ENCODE measurements around the gene KIF25. TPM values are rescaled to one million over a fixed set of nuclear protein-coding genes. Genes with fewer than 3 reads are reported as not detected.

The KIF25 gene
- total RNA-seq, 4 donors from 2014 or later: 0.16 to 1.0 TPM; not detected in 2

GRCh38 chr6:168029459-168030217, 32.2 kb downstream of the KIF25 start:
- H3K27ac ChIP-seq: peak overlapping the region in 3 of 4 donors; percentile 70 to 78 (median 78)
- H3K4me3 ChIP-seq: no peak overlapping the region
- no peaks in the 10 kb centered on the region for H3K27me3 ChIP-seq
- TF ChIP-seq POLR2A (IDR thresholded peaks at IDR 0.05) (no peak), CTCF (IDR thresholded peaks at IDR 0.05 in 4 of 5, conservative IDR thresholded peaks at IDR 0.05 in 1 of 5) (no peak)
- no peaks in the 10 kb centered on the region for H3K9me3 ChIP-seq
- intact Hi-C loops (cut with DNase I; ENCODE audit: low total_unique reads): no loop called here
- in situ Hi-C loops (cut with MboI; ENCODE audit: low sequenced_read_pairs in 4 of 4): no loop called here
- ATAC-seq: peak in 1 of 2 donors; percentile 29
- H3K36me3 ChIP-seq: no peaks in the 10 kb centered on the region
- peaks cover 0 to 18% of the 10 kb centered on the region in 2 donors for H3K4me1 ChIP-seq
- DNase-seq: no peak

GRCh38 chr6:168030218-168030746, 32.8 kb downstream of the KIF25 start:
- Histone ChIP-seq H3K4me3 (no peak overlapping the region), H3K27me3 (no peaks in the 10 kb centered on the region), H3K27ac (peak overlapping the region; percentile 12 to 78 (median 74)), H3K9me3 (no peaks in the 10 kb centered on the region), H3K4me1 (peaks cover 0 to 18% of the 10 kb centered on the region in 2 donors), H3K36me3 (no peaks in the 10 kb centered on the region)
- in situ Hi-C loops (cut with MboI; ENCODE audit: low sequenced_read_pairs in 4 of 4): no loop called here
- DNase-seq: no peak
- no peak for TF ChIP-seq POLR2A (IDR thresholded peaks at IDR 0.05)
- no peak for TF ChIP-seq CTCF (IDR thresholded peaks at IDR 0.05 in 4 of 5, conservative IDR thresholded peaks at IDR 0.05 in 1 of 5)
- intact Hi-C loops (cut with DNase I; ENCODE audit: low total_unique reads): no loop called here
- ATAC-seq: no peak

GRCh38 chr6:168030908-168031307, 33.4 kb downstream of the KIF25 start:
- intact Hi-C loops (cut with DNase I; ENCODE audit: low total_unique reads) (no loop called here), in situ Hi-C loops (cut with MboI; ENCODE audit: low sequenced_read_pairs in 4 of 4) (no loop called here)
- Histone ChIP-seq H3K4me3 (no peak overlapping the region), H3K27me3 (no peaks in the 10 kb centered on the region), H3K36me3 (no peaks in the 10 kb centered on the region), H3K4me1 (peaks cover 0 to 18% of the 10 kb centered on the region in 2 donors), H3K9me3 (no peaks in the 10 kb centered on the region), H3K27ac (peak overlapping the region; percentile 12 to 78 (median 74))
- TF ChIP-seq POLR2A (IDR thresholded peaks at IDR 0.05) (no peak), CTCF (IDR thresholded peaks at IDR 0.05 in 4 of 5, conservative IDR thresholded peaks at IDR 0.05 in 1 of 5) (no peak)
- ATAC-seq: no peak
- DNase-seq: no peak

- ATAC-seq: peak in 1 of 2 donors; percentile 17
- peak overlapping the region; percentile 57 to 78 (median 74) for H3K27ac ChIP-seq
- intact Hi-C loops (cut with DNase I; ENCODE audit: low total_unique reads): no loop called here
Observed at GRCh38 chr6:168031411-168031971, 34.0 kb downstream of the KIF25 start.

More at GRCh38 chr6:168031411-168031971, 34.0 kb downstream of the KIF25 start:
- DNase-seq: no peak
- Histone ChIP-seq H3K27me3 (peaks cover 0 to 4% (median 0%) of the 10 kb centered on the region in 3 donors), H3K9me3 (no peaks in the 10 kb centered on the region), H3K4me1 (peaks cover 2 to 21% of the 10 kb centered on the region in 2 donors), H3K4me3 (no peak overlapping the region), H3K36me3 (no peaks in the 10 kb centered on the region)
- no peak for TF ChIP-seq POLR2A (IDR thresholded peaks at IDR 0.05)
- TF ChIP-seq CTCF (IDR thresholded peaks at IDR 0.05 in 4 of 5, conservative IDR thresholded peaks at IDR 0.05 in 1 of 5): no peak
- in situ Hi-C loops (cut with MboI; ENCODE audit: low sequenced_read_pairs in 4 of 4): no loop called here

All from gastrocnemius medialis (tissue), 4 donors.